IMR-90 (cell line): ENCODE data around the gene SLC6A11. TPM values are rescaled to one million over a fixed set of nuclear protein-coding genes. Genes with fewer than 3 reads are reported as not detected.

Experiments used
- ATAC-seq: fragments of 200-7000 bp; cut with Tn5 transposase; 2 replicates; pipeline ENCODE4 v1.9.1; 2020; ENCODE audit warnings: low read depth, mild to moderate bottlenecking, moderate library complexity
- BruUV-seq: library from RNA; stranded (reverse); fragments of 400-500 nt; replicated peaks from 2 replicates; lab custom pipeline; 2021; lab: Mats Ljungman, UMichigan
- CTCF ChIA-PET: fragments of 300-600 bp; formaldehyde crosslinking; extraction: SDS; loops from one replicate; lab custom pipeline; 2021; ENCODE audit warnings: antibody characterized with exemption; lab: Yijun Ruan, JAX
- POLR2A ChIA-PET: fragments of 300-600 bp; sonication (Branson Sonifier 250); formaldehyde crosslinking; loops from one replicate; lab custom pipeline; 2022; ENCODE audit warnings: antibody characterized with exemption; ENCODE audit not compliant: unreplicated experiment; lab: Charles Lee
- DNase-seq: peaks from one replicate; pipeline ENCODE4 v3.0.0; 2013
- H2AFZ ChIP-seq: replicated peaks from 2 replicates; pipeline ENCODE3; 2013; ENCODE audit warnings: low read length, mild to moderate bottlenecking; ENCODE audit not compliant: poor library complexity
- H2AK5ac ChIP-seq: 2 replicates; pipeline ENCODE4 v1.6.1; 2013; ENCODE audit warnings: low read depth, low read length, inconsistent platforms
- H2AK9ac ChIP-seq: replicated peaks from 2 replicates; pipeline ENCODE3; 2013; ENCODE audit warnings: mild to moderate bottlenecking, low read depth, low read length, moderate library complexity; ENCODE audit not compliant: poor library complexity
- H2BK120ac ChIP-seq: 2 replicates; pipeline ENCODE4 v1.6.1; 2013; ENCODE audit warnings: low read depth, low read length, inconsistent platforms
- H2BK15ac ChIP-seq: 3 replicates; pipeline ENCODE4 v1.6.1; 2013; ENCODE audit warnings: low read depth, low read length, inconsistent platforms
- H2BK20ac ChIP-seq: 2 replicates; pipeline ENCODE4 v1.6.1; 2013; ENCODE audit warnings: low read depth, mild to moderate bottlenecking, inconsistent platforms, low read length, moderate library complexity
- H2BK5ac ChIP-seq: 2 replicates; pipeline ENCODE4 v1.6.1; 2013; ENCODE audit warnings: mild to moderate bottlenecking, low read depth, low read length, inconsistent platforms; ENCODE audit not compliant: poor library complexity, severe bottlenecking
- H3K14ac ChIP-seq: replicated peaks from 2 replicates; pipeline ENCODE4 v1.6.1; 2013; ENCODE audit warnings: low read depth, low read length, inconsistent platforms
- H3K18ac ChIP-seq: 2 replicates; pipeline ENCODE4 v1.6.1; 2013; ENCODE audit warnings: low read depth, low read length, control low read depth
- H3K23ac ChIP-seq: 2 replicates; pipeline ENCODE4 v1.6.1; 2013; ENCODE audit warnings: low read depth, low read length, inconsistent platforms
- H3K27ac ChIP-seq: 2 replicates; pipeline ENCODE4 v1.5.1; 2013; ENCODE audit warnings: mild to moderate bottlenecking, control low read depth, low read length; ENCODE audit not compliant: insufficient read depth
- H3K27me3 ChIP-seq: 2 replicates; pipeline ENCODE4 v1.6.1; 2013; ENCODE audit warnings: low read length; ENCODE audit not compliant: control insufficient read depth, insufficient read depth
- H3K36me3 ChIP-seq: 2 replicates; pipeline ENCODE4 v1.6.1; 2013; ENCODE audit warnings: low read length, mixed read lengths; ENCODE audit not compliant: control insufficient read depth, insufficient read depth
- H3K4ac ChIP-seq: 2 replicates; pipeline ENCODE4 v1.6.1; 2013; ENCODE audit warnings: low read depth, low read length, inconsistent platforms
- H3K4me1 ChIP-seq: 2 replicates; pipeline ENCODE4 v1.6.1; 2013; ENCODE audit warnings: low read length, mixed read lengths; ENCODE audit not compliant: control insufficient read depth, insufficient read depth
- H3K4me2 ChIP-seq: 2 replicates; pipeline ENCODE4 v1.6.1; 2013; ENCODE audit warnings: low read depth, mild to moderate bottlenecking, control low read depth, low read length, moderate library complexity
- H3K4me3 ChIP-seq: 2 replicates; pipeline ENCODE4 v1.5.1; 2013; ENCODE audit warnings: low read depth, mild to moderate bottlenecking, control low read depth, low read length, moderate library complexity; ENCODE audit not compliant: insufficient read depth
- H3K56ac ChIP-seq: 2 replicates; pipeline ENCODE4 v1.6.1; 2013; ENCODE audit warnings: low read length, inconsistent platforms; ENCODE audit not compliant: insufficient read depth; ENCODE audit errors: extremely low read depth
- H3K79me1 ChIP-seq, 2 experiments: 2 replicates each; pipeline ENCODE4 v1.6.1; 2013; ENCODE audit warnings: low read length in 2 of 2, inconsistent platforms in 1 of 2, low read depth in 1 of 2
- H3K9ac ChIP-seq: 2 replicates; pipeline ENCODE4 v1.6.1; 2013; ENCODE audit warnings: low read depth, low read length, control low read depth
- H3K9me1 ChIP-seq: 2 replicates; pipeline ENCODE4 v1.6.1; 2013; ENCODE audit warnings: low read length, inconsistent platforms; ENCODE audit not compliant: insufficient read depth
- H3K9me3 ChIP-seq: 2 replicates; pipeline ENCODE4 v1.6.1; 2013; ENCODE audit warnings: low read length; ENCODE audit not compliant: control insufficient read depth, insufficient read depth
- H4K20me1 ChIP-seq: 2 replicates; pipeline ENCODE4 v1.6.1; 2013; ENCODE audit warnings: low read length, inconsistent platforms; ENCODE audit not compliant: insufficient read depth
- H4K5ac ChIP-seq: 2 replicates; pipeline ENCODE4 v1.6.1; 2013; ENCODE audit warnings: mild to moderate bottlenecking, low read depth, low read length, control low read depth
- H4K8ac ChIP-seq, 2 experiments: 2 replicates each; pipeline ENCODE4 v1.6.1; 2013; ENCODE audit warnings: low read depth in 2 of 2, low read length in 2 of 2, control low read depth in 1 of 2, inconsistent platforms in 1 of 2
- H4K91ac ChIP-seq: 2 replicates; pipeline ENCODE4 v1.6.1; 2013; ENCODE audit warnings: low read depth, low read length, inconsistent platforms; ENCODE audit not compliant: insufficient read depth
- CHD1 ChIP-seq: IDR thresholded peaks from 2 replicates; pipeline ENCODE4 v1.6.1; 2012; ENCODE audit warnings: low read depth, low read length, improper control_type of control experiment
- MXI1 ChIP-seq: IDR thresholded peaks from 2 replicates; pipeline ENCODE4 v1.6.1; 2012; ENCODE audit warnings: low read depth, mild to moderate bottlenecking, low read length, moderate library complexity, borderline replicate concordance
- POLR2A ChIP-seq: IDR thresholded peaks from 2 replicates; pipeline ENCODE4 v1.6.1; 2012; ENCODE audit warnings: mild to moderate bottlenecking, low read depth, low read length
- RCOR1 ChIP-seq: IDR thresholded peaks from 2 replicates; pipeline ENCODE4 v1.6.1; 2012; ENCODE audit warnings: mild to moderate bottlenecking, low read length, improper control_type of control experiment; ENCODE audit not compliant: insufficient replicate concordance
- USF2 ChIP-seq: fragments of 150-350 bp; IDR thresholded peaks from 2 replicates; pipeline ENCODE4 v1.6.1; 2017; ENCODE audit warnings: mild to moderate bottlenecking, antibody characterized with exemption, low read length, low read depth
- WGBS, 2 experiments: methylation state at CpG; one replicate each; pipeline versions ENCODE4 v1.1.5 to v1.1.7; 2013; ENCODE audit warnings: missing lambda C conversion rate in 2 of 2; ENCODE audit not compliant: insufficient read length in 1 of 2; ENCODE audit errors: extremely low coverage in 2 of 2; 5-methylcytosine and 5-hydroxymethylcytosine counted together
- dilution Hi-C: fragments of 300-500 bp; cut with HindIII; formaldehyde crosslinking; loops from one replicate; pipeline ENCODE4 v1.14.3; 2018; ENCODE audit warnings: low sequenced_read_pairs; ENCODE audit not compliant: unreplicated experiment
- in situ Hi-C: fragments of 300-500 bp; cut with MboI; formaldehyde crosslinking; loops from 3 replicates; pipeline ENCODE4 v1.14.3; 2019; ENCODE audit warnings: low sequenced_read_pairs, inconsistent platforms, mixed read lengths
- intact Hi-C: fragments of 100-400 bp; cut with micrococcal nuclease; formaldehyde crosslinking; loops from 2 replicates; pipeline ENCODE4 v1.10.0; 2022
- polyA plus RNA-seq, 3 experiments: library from polyadenylated mRNA; depleted of rRNA; stranded (reverse); fragments of >200 nt; gene quantifications; 2 replicates each; pipeline ENCODE4 v1.2.3, GENCODE V29; 2012; ENCODE audit warnings: low replicate concordance in 1 of 3
- total RNA-seq: library from RNA; depleted of rRNA; stranded (reverse); fragments of >200 nt; gene quantifications from 2 replicates; pipeline ENCODE4 v1.2.3, GENCODE V29; 2012

SLC6A11 gene
- total and polyA plus RNA-seq, 2 of the 4 experiments (the other 2 are of a cell fraction), result not detected

- H3K4me1 ChIP-seq, result no peaks in the 10 kb centered on the region
- no peak overlapping the region for H3K27ac ChIP-seq
- no peaks in the 10 kb centered on the region; the same call in 1 of the 2 replicates for H3K9me1 ChIP-seq
- BruUV-seq, result no TSS peak
- H3K36me3 ChIP-seq, result no peaks in the 10 kb centered on the region
- H3K4me3 ChIP-seq, result no peak overlapping the region
- no peak overlapping the region for H4K5ac ChIP-seq
- no peak overlapping the region for H2BK120ac ChIP-seq
- CTCF ChIA-PET, result no interaction called here
- no peak overlapping the region for H3K9ac ChIP-seq
- H2BK15ac ChIP-seq, result no peak overlapping the region
- 19% methylated on average over 2 of the region's 5 CpGs; no CpG with 5 or more reads in 1 of the 2 experiments for WGBS, 2 experiments
- no peaks in the 10 kb centered on the region for H3K79me1 ChIP-seq
- H2AK9ac ChIP-seq, result no peak overlapping the region
- no peak overlapping the region for H4K91ac ChIP-seq
- no peak overlapping the region for H3K18ac ChIP-seq
- no peak overlapping the region for H3K56ac ChIP-seq
- ATAC-seq, result no peak
- no peak overlapping the region for H4K8ac ChIP-seq
- no peak overlapping the region for H2BK5ac ChIP-seq
- no peak overlapping the region for H3K14ac ChIP-seq
- dilution Hi-C loops (no loop called here), intact Hi-C loops (no loop called here), in situ Hi-C loops (no loop called here)
- no peak overlapping the region for H3K23ac ChIP-seq
- no peak for TF ChIP-seq RCOR1
- no peak for TF ChIP-seq MXI1
- TF ChIP-seq CHD1, result no peak
- TF ChIP-seq POLR2A, result no peak
- TF ChIP-seq USF2, result no peak
- no peak overlapping the region for H2AFZ ChIP-seq
- H3K9me3 ChIP-seq, result no peaks in the 10 kb centered on the region
- POLR2A ChIA-PET, result no interaction called here
- no peaks in the 10 kb centered on the region for H4K20me1 ChIP-seq
- no peak overlapping the region for H3K4ac ChIP-seq
- H2BK20ac ChIP-seq, result no peak overlapping the region
- no peak for DNase-seq
- no peak overlapping the region for H2AK5ac ChIP-seq
- H3K4me2 ChIP-seq, result no peak overlapping the region
- H3K27me3 ChIP-seq, result peaks cover 23% of the 10 kb centered on the region
Observed at GRCh38 chr3:10970306-10970960, 154.4 kb downstream of the SLC6A11 start.
